Nephron progenitor cell (in vitro differentiated cells): ENCODE data around the gene FCER1G.

Experiments used
- DNase-seq: peaks from one replicate; pipeline ENCODE4 v3.0.0; 2021
- H3K27ac Mint-ChIP-seq: 2 replicates; pipeline ENCODE4 v1.8.0; 2021; ENCODE audit warnings: mild to moderate bottlenecking, moderate library complexity, mixed read lengths
- H3K27me3 Mint-ChIP-seq: 2 replicates; pipeline ENCODE4 v1.8.0; 2021; ENCODE audit warnings: mild to moderate bottlenecking, low read depth, mixed read lengths; ENCODE audit not compliant: poor library complexity
- H3K36me3 Mint-ChIP-seq: 2 replicates; pipeline ENCODE4 v1.8.0; 2021; ENCODE audit warnings: low read depth, mixed read lengths
- H3K4me1 Mint-ChIP-seq: 2 replicates; pipeline ENCODE4 v1.8.0; 2021; ENCODE audit warnings: mixed read lengths
- H3K4me3 Mint-ChIP-seq: 2 replicates; pipeline ENCODE4 v1.8.0; 2021; ENCODE audit warnings: mild to moderate bottlenecking, moderate library complexity, mixed read lengths
- H3K9me3 Mint-ChIP-seq: 2 replicates; pipeline ENCODE4 v1.8.0; 2021; ENCODE audit warnings: mild to moderate bottlenecking, moderate library complexity, mixed read lengths
- TF ChIP-seq, protein P1 (sequence below): fragments of 200-600 bp; sonication (generic); IDR thresholded peaks from 2 replicates; pipeline ENCODE4 v1.5.0; 2021; ENCODE audit warnings: antibody characterized with exemption

FCER1G gene

DNA sequence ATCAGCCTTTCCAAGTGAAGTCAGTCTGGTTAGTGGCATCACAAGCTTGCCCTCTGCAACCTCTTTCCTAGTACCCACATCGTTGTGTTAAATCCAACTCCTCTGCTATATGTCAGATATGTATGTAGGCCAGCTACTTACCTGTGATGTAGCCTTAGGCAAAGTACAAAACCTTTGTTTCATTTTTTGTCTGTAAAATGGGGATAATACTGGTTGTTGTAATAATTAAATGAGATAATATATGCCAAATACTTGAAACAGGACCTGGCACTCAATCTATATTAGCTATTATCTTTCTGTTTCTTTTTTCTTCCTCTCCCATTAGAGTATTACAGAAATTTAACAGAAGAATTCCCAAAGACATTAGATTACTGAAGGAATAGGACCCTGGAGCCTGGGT is 44.7 kb downstream of the FCER1G start:
- Mint-ChIP-seq H3K36me3 (peaks cover 16% of the 10 kb centered on the region), H3K27me3 (peaks cover 79% of the 10 kb centered on the region), H3K4me1 (peaks cover 35% of the 10 kb centered on the region), H3K9me3 (peaks cover 41% of the 10 kb centered on the region), H3K27ac (no peak overlapping the region), H3K4me3 (peak overlapping the region; percentile 71)
- TF ChIP-seq, protein P1, sequence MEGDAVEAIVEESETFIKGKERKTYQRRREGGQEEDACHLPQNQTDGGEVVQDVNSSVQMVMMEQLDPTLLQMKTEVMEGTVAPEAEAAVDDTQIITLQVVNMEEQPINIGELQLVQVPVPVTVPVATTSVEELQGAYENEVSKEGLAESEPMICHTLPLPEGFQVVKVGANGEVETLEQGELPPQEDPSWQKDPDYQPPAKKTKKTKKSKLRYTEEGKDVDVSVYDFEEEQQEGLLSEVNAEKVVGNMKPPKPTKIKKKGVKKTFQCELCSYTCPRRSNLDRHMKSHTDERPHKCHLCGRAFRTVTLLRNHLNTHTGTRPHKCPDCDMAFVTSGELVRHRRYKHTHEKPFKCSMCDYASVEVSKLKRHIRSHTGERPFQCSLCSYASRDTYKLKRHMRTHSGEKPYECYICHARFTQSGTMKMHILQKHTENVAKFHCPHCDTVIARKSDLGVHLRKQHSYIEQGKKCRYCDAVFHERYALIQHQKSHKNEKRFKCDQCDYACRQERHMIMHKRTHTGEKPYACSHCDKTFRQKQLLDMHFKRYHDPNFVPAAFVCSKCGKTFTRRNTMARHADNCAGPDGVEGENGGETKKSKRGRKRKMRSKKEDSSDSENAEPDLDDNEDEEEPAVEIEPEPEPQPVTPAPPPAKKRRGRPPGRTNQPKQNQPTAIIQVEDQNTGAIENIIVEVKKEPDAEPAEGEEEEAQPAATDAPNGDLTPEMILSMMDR: no peak
- DNase-seq: no peak

- H3K4me1 Mint-ChIP-seq: peaks cover 35% of the 10 kb centered on the region
- H3K27ac Mint-ChIP-seq: no peak overlapping the region
- H3K36me3 Mint-ChIP-seq: peaks cover 16% of the 10 kb centered on the region
- H3K27me3 Mint-ChIP-seq: peaks cover 78% of the 10 kb centered on the region
- peaks cover 35% of the 10 kb centered on the region for H3K9me3 Mint-ChIP-seq
- DNase-seq: no peak
- H3K4me3 Mint-ChIP-seq: peak overlapping the region; percentile 56
- TF ChIP-seq, protein P1: no peak
Measured at GRCh38 chr1:161260376-161261260, 45.5 kb downstream of the FCER1G start.

DNA sequence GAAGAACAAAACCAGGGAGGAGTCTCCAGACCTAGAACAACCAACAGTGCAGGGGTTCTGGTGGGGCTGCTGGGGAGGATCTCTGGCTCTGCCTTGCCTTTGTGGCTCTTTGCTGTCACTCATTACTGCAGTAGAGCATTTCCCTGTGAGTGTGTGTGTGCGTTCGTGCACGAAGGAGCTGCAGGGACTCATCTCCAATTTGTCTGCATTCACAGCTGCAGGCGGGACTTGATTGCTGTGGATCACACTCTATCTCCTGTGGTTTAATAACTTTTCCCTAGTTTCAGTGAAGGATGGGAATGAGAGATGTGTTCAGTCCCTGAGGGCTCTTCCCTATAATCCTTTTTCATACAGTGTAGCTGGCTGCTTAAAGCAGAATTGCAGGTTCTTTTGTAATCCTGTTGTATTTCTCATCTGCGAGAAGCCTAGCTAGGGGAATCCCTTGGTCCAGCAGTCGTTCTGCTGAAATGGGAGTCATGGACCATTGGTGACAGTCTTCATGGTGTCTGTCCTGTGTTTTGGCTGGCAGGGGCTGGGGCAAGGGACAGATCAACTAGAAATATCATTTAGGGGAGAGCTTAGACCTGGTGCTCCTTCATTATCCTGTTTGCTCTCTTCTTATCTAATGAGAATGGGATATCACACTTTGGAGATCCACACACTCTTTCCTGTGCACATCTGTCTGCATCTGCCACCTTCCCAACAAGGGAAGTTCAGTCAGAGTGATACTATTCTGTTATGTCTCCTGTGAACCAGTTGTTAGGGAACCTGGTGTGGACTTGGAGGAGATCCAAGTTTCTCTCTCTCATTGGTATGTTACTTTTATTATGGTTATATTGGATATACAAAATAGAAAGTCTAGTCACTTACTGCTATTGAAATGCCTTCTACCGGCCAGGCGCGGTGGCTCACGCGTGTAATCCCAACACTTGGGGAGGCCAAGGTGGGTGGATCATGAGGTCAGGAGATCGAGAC is 46.5 kb downstream of the FCER1G start:
- TF ChIP-seq, protein P1: no peak
- H3K27me3 Mint-ChIP-seq: peaks cover 77% of the 10 kb centered on the region
- peaks cover 41% of the 10 kb centered on the region for H3K4me1 Mint-ChIP-seq
- peak overlapping the region; percentile 56 for H3K4me3 Mint-ChIP-seq
- peak; percentile 42 for DNase-seq
- peaks cover 16% of the 10 kb centered on the region for H3K36me3 Mint-ChIP-seq
- H3K9me3 Mint-ChIP-seq: peaks cover 25% of the 10 kb centered on the region
- no peak overlapping the region for H3K27ac Mint-ChIP-seq

- Mint-ChIP-seq H3K27me3 (peaks cover 48% of the 10 kb centered on the region), H3K9me3 (no peaks in the 10 kb centered on the region), H3K27ac (no peak overlapping the region), H3K4me1 (peaks cover 30% of the 10 kb centered on the region), H3K4me3 (no peak overlapping the region), H3K36me3 (no peaks in the 10 kb centered on the region)
- TF ChIP-seq, protein P1: no peak
- no peak for DNase-seq
Measured at GRCh38 chr1:161265305-161265704, 50.2 kb downstream of the FCER1G start.

DNA sequence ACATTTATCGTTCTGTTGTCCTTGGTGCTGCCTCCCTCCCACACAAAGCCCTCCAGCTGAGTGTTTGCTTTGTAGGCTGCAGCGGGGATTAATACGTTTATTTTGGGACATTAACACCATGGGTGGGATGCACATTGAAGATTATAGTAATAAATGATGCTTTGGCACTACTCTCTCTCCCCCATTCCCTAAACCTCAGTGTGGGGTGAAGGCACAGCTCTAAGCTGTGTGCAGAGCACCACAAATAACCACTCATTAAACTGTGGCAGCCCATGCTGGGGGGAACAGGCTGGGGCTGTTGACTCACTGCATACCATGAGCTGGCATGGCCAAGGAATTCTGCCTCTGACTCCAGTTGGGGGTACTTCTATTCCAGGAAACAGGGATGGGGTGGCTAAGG is 51.1 kb downstream of the FCER1G start:
- H3K4me1 Mint-ChIP-seq: peaks cover 21% of the 10 kb centered on the region
- no peaks in the 10 kb centered on the region for H3K9me3 Mint-ChIP-seq
- H3K27me3 Mint-ChIP-seq: peaks cover 40% of the 10 kb centered on the region
- TF ChIP-seq, protein P1: no peak
- no peaks in the 10 kb centered on the region for H3K36me3 Mint-ChIP-seq
- no peak overlapping the region for H3K4me3 Mint-ChIP-seq
- DNase-seq: no peak
- no peak overlapping the region for H3K27ac Mint-ChIP-seq
